ENCODE measurements around the gene KRT33A.

The KRT33A gene

GRCh38 chr17:41308918-41309359, 41.7 kb downstream of the KRT33A start, which contains the start of gene KRTAP16-1:
Gene KRTAP16-1 (minus strand): TSS chr17:41309309. CDS start chr17:41309253, 56 bp downstream.
- H3K4me3 ChIP-seq (ENCODE audit: low read depth in 1 of 2, low read length in 2 of 2) = peak within 1 kb of the TSS in 1 of 2 experiments; percentile 15; a peak in 1 of 4 replicates
- H3K4me1 ChIP-seq (ENCODE audit: insufficient read depth, low read length) = peaks cover 20% of the 10 kb centered on the region
- H3K79me2 ChIP-seq (ENCODE audit: insufficient read depth, low read length) = no peaks in the 10 kb centered on the region
- no peaks in the 10 kb centered on the region for H3K36me3 ChIP-seq (ENCODE audit: insufficient read depth, low read length)
- ATAC-seq (ENCODE audit: insufficient read depth, low read depth) (peak; percentile 67), DNase-seq (peak; percentile 65)
- peak within 1 kb of the TSS; percentile 24 for H2AFZ ChIP-seq (ENCODE audit: low read depth, low read length)
- TF ChIP-seq CTCF (IDR thresholded peaks at IDR 0.05; ENCODE audit: borderline replicate concordance, extremely low read depth, low read length, poor library complexity, severe bottlenecking) = no peak
- no peak for TF ChIP-seq EZH2 (IDR thresholded peaks at IDR 0.05; ENCODE audit: borderline replicate concordance, low read depth, low read length, severe bottlenecking)
- H3K4me2 ChIP-seq (ENCODE audit: insufficient read depth, low read length) = peak within 1 kb of the TSS; percentile 16; the same call in 1 of the 2 replicates
- H3K9me3 ChIP-seq (ENCODE audit: insufficient read depth, low read length, severe bottlenecking) = peaks cover 28% of the 10 kb centered on the region
- peak within 1 kb of the TSS; percentile 82 for H3K27ac ChIP-seq (ENCODE audit: low read length)
- no peaks in the 10 kb centered on the region for H4K20me1 ChIP-seq (ENCODE audit: insufficient read depth, low read length)
- no peaks in the 10 kb centered on the region for H3K27me3 ChIP-seq (ENCODE audit: insufficient read depth, low read length, poor library complexity)
- H3K9ac ChIP-seq (ENCODE audit: low read depth, low read length) = peak within 1 kb of the TSS; percentile 14; the same call in 1 of the 2 replicates

- Histone ChIP-seq H3K36me3 (ENCODE audit: insufficient read depth, low read length) (no peaks in the 10 kb centered on the region), H3K9ac (ENCODE audit: low read depth, low read length) (peak overlapping the region; percentile 14; the same call in 1 of the 2 replicates), H3K9me3 (ENCODE audit: insufficient read depth, low read length, severe bottlenecking) (peaks cover 28% of the 10 kb centered on the region), H3K4me1 (ENCODE audit: insufficient read depth, low read length) (peaks cover 20% of the 10 kb centered on the region), H3K27me3 (ENCODE audit: insufficient read depth, low read length, poor library complexity) (no peaks in the 10 kb centered on the region), H3K79me2 (ENCODE audit: insufficient read depth, low read length) (no peaks in the 10 kb centered on the region), H3K4me3 (ENCODE audit: low read depth in 1 of 2, low read length in 2 of 2) (peak overlapping the region in 1 of 2 experiments; percentile 15; a peak in 2 of 4 replicates), H4K20me1 (ENCODE audit: insufficient read depth, low read length) (no peaks in the 10 kb centered on the region), H3K27ac (ENCODE audit: low read length) (peak overlapping the region; percentile 82), H3K4me2 (ENCODE audit: insufficient read depth, low read length) (peak overlapping the region; percentile 16; the same call in 1 of the 2 replicates), H2AFZ (ENCODE audit: low read depth, low read length) (peak overlapping the region; percentile 24)
- TF ChIP-seq EZH2 (IDR thresholded peaks at IDR 0.05; ENCODE audit: borderline replicate concordance, low read depth, low read length, severe bottlenecking) (no peak), CTCF (IDR thresholded peaks at IDR 0.05; ENCODE audit: borderline replicate concordance, extremely low read depth, low read length, poor library complexity, severe bottlenecking) (no peak)
- ATAC-seq (ENCODE audit: insufficient read depth, low read depth) (peak; percentile 84), DNase-seq (peak; percentile 81)
Observed at GRCh38 chr17:41308251-41308917, 42.2 kb downstream of the KRT33A start.

GRCh38 chr17:41307647-41308046, 43.0 kb downstream of the KRT33A start:
- TF ChIP-seq EZH2 (IDR thresholded peaks at IDR 0.05; ENCODE audit: borderline replicate concordance, low read depth, low read length, severe bottlenecking) = no peak
- no peak for TF ChIP-seq CTCF (IDR thresholded peaks at IDR 0.05; ENCODE audit: borderline replicate concordance, extremely low read depth, low read length, poor library complexity, severe bottlenecking)
- peak overlapping the region; percentile 82; the same call in 1 of the 2 replicates for H3K27ac ChIP-seq (ENCODE audit: low read length)
- ATAC-seq (ENCODE audit: insufficient read depth, low read depth) = no peak

More at GRCh38 chr17:41307647-41308046, 43.0 kb downstream of the KRT33A start:
- Histone ChIP-seq H2AFZ (ENCODE audit: low read depth, low read length) (no peak overlapping the region), H3K4me2 (ENCODE audit: insufficient read depth, low read length) (no peak overlapping the region), H3K27me3 (ENCODE audit: insufficient read depth, low read length, poor library complexity) (no peaks in the 10 kb centered on the region), H3K9me3 (ENCODE audit: insufficient read depth, low read length, severe bottlenecking) (peaks cover 28% of the 10 kb centered on the region), H3K4me1 (ENCODE audit: insufficient read depth, low read length) (peaks cover 20% of the 10 kb centered on the region), H3K9ac (ENCODE audit: low read depth, low read length) (no peak overlapping the region), H4K20me1 (ENCODE audit: insufficient read depth, low read length) (no peaks in the 10 kb centered on the region), H3K4me3 (ENCODE audit: low read depth in 1 of 2, low read length in 2 of 2) (peak overlapping the region in 1 of 2 experiments; percentile 15; a peak in 1 of 4 replicates), H3K79me2 (ENCODE audit: insufficient read depth, low read length) (no peaks in the 10 kb centered on the region), H3K36me3 (ENCODE audit: insufficient read depth, low read length) (no peaks in the 10 kb centered on the region)
- no peak for DNase-seq

Measured in DND-41 (cell line).